ENCODE data around the gene ISG15.
"Not testable (repeated sequence)": the region's sequence is repeated elsewhere in the genome, so short reads cannot be mapped to it uniquely, and the experiment has no call there.

The ISG15 gene

GRCh38 chr1:975896-976683 lies 37.2 kb upstream of the ISG15 start:
- DNase-seq, result peak; percentile 50

DNA sequence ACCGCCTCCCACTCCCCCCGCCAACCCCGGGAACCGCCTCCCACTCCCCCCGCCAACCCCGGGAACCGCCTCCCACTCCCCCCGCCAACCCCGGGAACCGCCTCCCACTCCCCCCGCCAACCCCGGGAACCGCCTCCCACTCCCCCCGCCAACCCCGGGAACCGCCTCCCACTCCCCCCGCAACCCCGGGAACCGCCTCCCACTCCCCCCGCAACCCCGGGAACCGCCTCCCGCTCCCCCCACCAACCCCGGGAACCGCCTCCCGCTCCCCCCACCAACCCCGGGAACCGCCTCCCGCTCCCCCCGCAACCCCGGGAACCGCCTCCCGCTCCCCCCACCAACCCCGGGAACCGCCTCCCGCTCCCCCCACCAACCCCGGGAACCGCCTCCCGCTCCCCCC lies 36.5 kb upstream of the ISG15 start:
- not testable (repeated sequence) for DNase-seq

DNA sequence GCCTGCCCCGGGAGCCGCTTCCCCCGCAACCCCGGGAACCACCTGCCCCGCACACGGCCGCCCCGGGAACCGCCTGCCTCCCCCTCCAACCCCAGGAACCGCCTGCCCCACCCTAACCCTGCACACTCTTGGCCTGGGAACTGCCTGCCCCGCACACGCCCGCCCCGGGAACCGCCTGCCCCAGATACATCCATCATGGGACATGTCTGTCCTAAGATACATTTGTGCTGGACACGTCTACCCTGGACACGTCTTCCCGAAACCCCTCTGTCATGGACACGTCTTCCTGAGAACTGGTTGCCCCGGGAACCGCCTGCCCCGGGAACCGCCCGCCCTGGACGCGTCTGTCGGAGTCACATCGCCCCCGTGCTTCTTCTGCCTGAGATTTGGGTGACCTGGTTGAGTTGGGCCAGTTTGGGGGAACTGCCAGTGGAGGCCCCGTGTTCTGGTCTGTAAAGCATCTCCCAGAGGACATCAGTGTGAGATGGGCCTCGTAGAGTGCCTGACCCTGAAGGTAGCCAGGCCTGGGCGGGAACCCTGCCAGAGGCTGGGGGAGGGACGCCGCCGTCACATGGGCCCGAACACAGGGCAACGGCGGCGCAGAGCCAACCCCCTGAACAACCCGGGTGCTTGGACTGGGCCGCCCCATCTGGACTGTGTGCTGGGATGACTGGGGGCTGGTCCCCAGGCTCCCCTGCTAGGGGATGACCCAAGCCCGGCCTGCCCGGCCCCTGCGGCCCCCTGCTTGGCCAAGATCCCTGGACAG lies 35.0 kb upstream of the ISG15 start:
- DNase-seq, result no peak

GRCh38 chr1:978835-979743 lies 34.2 kb upstream of the ISG15 start:
- DNase-seq, result no peak

DNA sequence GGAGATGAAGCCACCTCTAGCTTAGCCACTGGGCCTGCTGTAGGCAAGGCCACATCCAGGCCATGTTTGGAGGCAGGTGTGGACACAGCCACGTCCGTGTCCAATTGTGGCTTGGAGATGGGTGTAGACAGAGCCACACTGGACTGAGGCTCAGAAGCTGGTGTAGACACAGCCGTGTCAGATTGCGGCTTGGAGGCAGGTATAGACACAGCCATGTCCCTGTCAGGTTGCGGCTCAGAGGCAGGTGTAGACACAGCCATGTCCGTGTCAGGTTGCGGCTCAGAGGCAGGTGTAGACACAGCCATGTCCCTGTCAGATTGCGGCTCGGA lies 33.6 kb upstream of the ISG15 start:
- DNase-seq, result no peak

DNA sequence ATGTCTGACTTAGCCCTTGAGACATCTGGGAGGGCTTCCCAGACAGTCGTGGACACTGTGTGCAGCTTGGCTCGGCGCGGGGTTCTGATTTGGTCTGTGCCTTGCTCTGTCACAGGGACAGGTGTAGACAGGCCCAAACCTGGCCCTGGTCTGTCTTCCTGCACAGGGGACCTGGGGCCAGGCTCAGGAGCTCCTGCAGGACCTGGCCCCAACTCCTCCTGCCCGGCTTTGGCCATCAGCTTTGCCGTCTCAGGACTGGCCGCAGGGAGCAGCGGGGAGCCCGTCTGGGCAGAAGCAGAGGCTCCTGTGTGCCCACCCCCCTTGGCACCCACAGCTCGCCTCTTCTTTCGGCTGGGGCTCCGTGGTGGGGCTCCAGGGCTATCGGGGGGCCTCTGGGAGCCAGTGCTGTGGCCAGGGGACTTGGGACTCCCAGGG lies 33.1 kb upstream of the ISG15 start:
- DNase-seq, result no peak

DNA sequence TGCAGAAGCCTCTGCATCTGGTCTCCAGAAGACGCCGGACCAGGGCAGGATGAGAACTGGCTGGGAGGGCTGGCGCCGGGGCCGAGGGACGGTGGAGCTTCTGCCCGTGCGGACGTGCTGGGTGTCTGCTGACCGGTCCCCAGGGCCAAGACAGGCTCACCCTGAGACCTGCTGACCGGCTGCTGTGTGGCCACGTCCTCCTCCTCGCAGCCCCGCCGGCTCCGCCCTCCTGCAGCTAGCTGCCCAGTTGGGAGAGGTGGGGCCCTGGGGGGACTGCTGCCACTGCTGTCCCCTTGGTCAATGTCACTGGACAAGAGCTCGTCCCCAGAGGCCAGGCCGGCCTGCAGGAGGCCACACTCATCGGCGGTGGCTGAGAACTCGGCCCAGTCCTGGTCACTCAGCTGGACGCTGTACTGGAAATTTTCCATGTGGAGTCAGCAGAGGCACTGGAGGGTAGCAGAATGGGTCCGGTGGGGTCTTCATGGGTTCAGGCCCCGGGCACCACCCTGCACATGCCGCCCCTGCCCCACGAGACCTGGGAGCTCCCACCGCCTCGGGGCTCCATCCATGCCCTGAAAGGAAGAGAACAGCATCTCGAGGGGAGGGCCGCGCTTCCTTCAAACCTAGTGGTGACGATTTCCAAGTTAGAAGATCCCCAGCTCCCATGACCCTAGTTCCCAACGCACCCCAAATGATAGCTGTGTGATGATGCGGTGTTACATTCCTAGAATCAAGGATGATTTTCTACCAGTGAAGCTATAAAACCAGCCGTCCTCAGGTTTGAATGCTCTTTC lies 32.5 kb upstream of the ISG15 start:
- no peak for DNase-seq

DNA sequence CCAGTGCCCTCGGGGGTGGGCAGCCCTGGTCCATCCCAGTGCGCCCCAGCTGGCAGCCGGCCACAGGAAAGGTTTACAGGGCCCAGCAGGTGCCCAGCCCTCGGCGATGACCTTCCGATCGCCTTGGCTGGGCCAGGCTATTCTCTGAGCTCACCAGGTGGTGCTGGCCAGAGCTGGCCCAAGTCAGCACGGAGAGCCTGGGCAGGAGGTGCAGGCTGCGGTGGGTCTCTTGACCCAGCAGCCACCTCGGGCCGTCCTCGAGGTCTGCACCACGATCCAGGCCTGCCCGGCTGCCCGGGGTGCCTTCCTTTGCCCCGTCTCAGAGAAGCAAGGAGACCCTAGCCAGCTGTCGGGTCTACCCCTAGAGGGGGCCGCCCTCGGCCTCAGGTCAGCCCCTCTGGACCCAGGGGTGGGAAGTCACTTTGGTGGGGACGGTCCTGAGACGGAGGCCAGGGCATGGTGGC lies 31.8 kb upstream of the ISG15 start:
- no peak for DNase-seq

- no peak for DNase-seq
These were observed 31.2 kb upstream of the ISG15 start, which contains the start of gene PERM1 for GRCh38 chr1:981955-982558. Gene PERM1, minus strand, starts transcription at chr1:982093. Its CDS starts 1,064 bp downstream, at chr1:981029.

GRCh38 chr1:982765-983436 lies 30.4 kb upstream of the ISG15 start:
- no peak for DNase-seq

GRCh38 chr1:983798-984475 lies 29.4 kb upstream of the ISG15 start:
- no peak for DNase-seq

DNA sequence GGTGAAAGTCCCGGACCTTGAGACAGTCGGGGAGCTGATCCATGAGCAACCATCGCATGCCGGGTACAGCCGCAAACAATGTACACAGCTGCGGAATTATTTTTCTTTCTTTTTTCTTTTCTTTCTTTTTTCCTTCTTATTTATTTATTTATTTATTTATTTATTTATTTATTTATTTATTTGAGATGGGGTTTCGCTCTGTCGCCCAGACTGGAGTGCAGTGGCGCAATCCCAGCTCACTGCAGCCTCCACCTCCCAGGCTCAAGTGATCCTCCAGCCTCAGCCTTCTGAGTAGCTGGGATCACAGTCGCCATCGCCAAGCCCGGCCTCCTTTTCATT lies 28.9 kb upstream of the ISG15 start:
- no peak for DNase-seq

DNA sequence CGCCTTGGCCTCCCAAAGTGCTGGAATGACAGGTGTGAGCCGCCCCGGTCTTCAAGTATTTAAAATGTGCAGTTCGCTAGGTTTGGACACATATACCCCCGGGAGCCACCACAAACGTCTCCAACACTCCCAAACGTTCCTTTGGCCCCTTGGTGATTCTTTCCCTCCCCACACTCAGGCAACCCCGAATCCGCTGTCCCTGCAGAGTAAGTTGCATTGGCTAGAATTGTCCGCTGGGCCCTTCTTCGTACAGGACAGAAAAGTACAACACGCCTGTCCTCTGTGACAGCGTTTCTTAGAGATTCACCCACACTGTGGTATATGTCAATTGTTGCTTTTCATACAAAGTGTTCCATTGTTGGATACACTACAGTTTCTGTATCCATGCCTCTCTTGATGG lies 28.2 kb upstream of the ISG15 start:
- no peak for DNase-seq

- DNase-seq, result not testable (repeated sequence)
These were observed 25.2 kb upstream of the ISG15 start for GRCh38 chr1:988061-988460.

- not testable (repeated sequence) for DNase-seq
These were observed 22.0 kb upstream of the ISG15 start for GRCh38 chr1:991275-991674.

- DNase-seq, result no peak
These were observed 21.4 kb upstream of the ISG15 start for GRCh38 chr1:991895-992294.

- DNase-seq, result no peak
These were observed 20.9 kb upstream of the ISG15 start for GRCh38 chr1:992362-992761.

GRCh38 chr1:993379-993995 lies 19.8 kb upstream of the ISG15 start:
- no peak for DNase-seq

DNA sequence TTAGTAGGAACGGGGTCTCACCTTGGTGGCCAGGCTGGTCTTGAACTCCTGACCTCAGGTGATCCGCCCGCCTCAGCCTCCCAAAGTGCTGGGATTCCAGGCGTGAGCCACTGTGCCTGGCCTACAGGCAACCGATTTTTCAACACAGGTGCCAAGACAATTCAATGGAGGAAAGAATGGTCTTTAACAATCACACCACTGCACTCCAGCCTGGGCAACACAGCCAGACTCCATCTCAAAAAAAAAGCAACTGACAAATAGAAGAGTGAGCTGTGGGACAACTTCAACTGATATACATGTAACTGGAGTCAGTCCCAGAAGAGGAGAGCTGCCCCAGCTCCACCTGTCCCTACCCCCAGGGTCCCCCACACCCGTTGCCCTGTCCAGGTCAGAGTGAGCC lies 18.8 kb upstream of the ISG15 start:
- DNase-seq, result not testable (repeated sequence)

Measured in fibroblast of skin of back (primary cell).